ENCODE data around the gene EDDM13. TPM values are rescaled to one million over a fixed set of nuclear protein-coding genes. Genes with fewer than 3 reads are reported as not detected.

The EDDM13 gene
- polyA plus RNA-seq, 2 of the 4 experiments (the other 2 are of a cell fraction): not detected

DNA sequence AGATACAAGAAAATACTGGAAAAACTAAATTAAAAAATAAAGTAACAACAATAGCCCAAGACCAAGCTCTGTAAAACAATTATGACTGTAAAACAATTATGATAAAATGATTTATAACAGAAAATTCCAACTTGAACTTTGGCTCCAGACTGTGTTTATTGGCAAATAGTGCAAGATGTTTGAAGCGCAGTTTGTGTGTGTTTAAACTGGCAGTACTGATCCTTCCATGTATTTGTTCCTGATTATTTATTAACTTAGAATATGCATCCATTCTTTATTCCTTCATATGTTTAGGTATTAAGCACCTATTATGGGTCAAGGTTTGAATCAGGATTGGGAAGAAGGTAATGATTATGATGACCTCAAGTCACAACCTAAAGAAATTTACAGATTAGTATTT lies 83.0 kb downstream of the EDDM13 start:
- Histone ChIP-seq H3K9me3 (peaks cover 62% of the 10 kb centered on the region), H3K4me3 (no peak overlapping the region), H3K4me1 (no peaks in the 10 kb centered on the region), H3K27ac (no peak overlapping the region), H3K4me2 (no peak overlapping the region)
- ATAC-seq: no peak
- CTCF ChIA-PET: interaction anchor here (1.0 to 2.0 kb wide), 2 partner anchors 21 to 279 kb away, joined by 3 to 6 read pairs; no protein-coding TSS in a partner anchor
- POLR2A ChIA-PET: no interaction called here
- WGBS (ENCODE audit: missing lambda C conversion rate): 17% methylated on average over 1 of the region's 1 CpG
- DNase-seq (ENCODE audit: low read depth in 1 of 2, low spot score in 1 of 2): no peak
- TF ChIP-seq BHLHE40 (IDR thresholded peaks at IDR 0.05; ENCODE audit: low read depth, low read length) (no peak), KDM5A (IDR thresholded peaks at IDR 0.05) (no peak), HOXB13 (CRISPR knock-in tag; IDR thresholded peaks at IDR 0.05; ENCODE audit: low read depth) (no peak), HOXA7 (CRISPR knock-in tag; IDR thresholded peaks at IDR 0.05) (no peak)
- TF ChIP-seq, protein P1, sequence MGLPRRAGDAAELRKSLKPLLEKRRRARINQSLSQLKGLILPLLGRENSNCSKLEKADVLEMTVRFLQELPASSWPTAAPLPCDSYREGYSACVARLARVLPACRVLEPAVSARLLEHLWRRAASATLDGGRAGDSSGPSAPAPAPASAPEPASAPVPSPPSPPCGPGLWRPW (IDR thresholded peaks at IDR 0.05): no peak
- TF ChIP-seq, protein P2, sequence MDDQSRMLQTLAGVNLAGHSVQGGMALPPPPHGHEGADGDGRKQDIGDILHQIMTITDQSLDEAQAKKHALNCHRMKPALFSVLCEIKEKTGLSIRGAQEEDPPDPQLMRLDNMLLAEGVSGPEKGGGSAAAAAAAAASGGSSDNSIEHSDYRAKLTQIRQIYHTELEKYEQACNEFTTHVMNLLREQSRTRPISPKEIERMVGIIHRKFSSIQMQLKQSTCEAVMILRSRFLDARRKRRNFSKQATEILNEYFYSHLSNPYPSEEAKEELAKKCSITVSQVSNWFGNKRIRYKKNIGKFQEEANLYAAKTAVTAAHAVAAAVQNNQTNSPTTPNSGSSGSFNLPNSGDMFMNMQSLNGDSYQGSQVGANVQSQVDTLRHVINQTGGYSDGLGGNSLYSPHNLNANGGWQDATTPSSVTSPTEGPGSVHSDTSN (IDR thresholded peaks at IDR 0.05): no peak
- TF ChIP-seq, protein P3, sequence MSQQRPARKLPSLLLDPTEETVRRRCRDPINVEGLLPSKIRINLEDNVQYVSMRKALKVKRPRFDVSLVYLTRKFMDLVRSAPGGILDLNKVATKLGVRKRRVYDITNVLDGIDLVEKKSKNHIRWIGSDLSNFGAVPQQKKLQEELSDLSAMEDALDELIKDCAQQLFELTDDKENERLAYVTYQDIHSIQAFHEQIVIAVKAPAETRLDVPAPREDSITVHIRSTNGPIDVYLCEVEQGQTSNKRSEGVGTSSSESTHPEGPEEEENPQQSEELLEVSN (IDR thresholded peaks at IDR 0.05; ENCODE audit: borderline replicate concordance, low read depth): no peak
- no peak for FAIRE-seq

DNA sequence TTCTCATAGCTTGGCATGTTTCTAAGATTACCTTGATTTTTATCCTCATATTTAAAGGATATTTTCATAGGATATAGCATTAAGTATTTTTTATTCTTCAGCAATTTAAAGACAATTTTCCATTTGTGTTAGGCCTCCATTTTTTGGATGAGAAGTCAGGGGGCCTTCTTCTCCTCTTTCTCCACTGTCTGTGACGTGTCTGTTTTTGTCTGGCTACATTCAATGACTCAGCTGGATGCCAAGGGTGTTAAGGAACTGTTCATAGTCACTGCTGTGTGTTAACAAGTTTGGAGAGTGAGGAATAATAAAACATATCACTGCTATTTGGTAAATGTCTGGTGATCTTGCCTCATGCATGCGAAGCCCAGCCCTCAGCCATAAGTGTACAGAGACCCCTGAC lies 84.4 kb downstream of the EDDM13 start:
- Histone ChIP-seq H3K4me1 (no peaks in the 10 kb centered on the region), H3K27ac (no peak overlapping the region), H3K9me3 (peaks cover 60% of the 10 kb centered on the region), H3K4me2 (no peak overlapping the region), H3K4me3 (no peak overlapping the region)
- CTCF ChIA-PET: interaction anchor here (0.6 kb wide), 1 partner anchor 1760 kb away, joined by 4 read pairs; no protein-coding TSS in a partner anchor
- WGBS (ENCODE audit: missing lambda C conversion rate): 7% methylated on average over 2 of the region's 2 CpGs
- DNase-seq (ENCODE audit: low read depth in 1 of 2, low spot score in 1 of 2) (no peak), ATAC-seq (no peak), FAIRE-seq (no peak)
- no peak for TF ChIP-seq CEBPB (IDR thresholded peaks at IDR 0.05)
- TF ChIP-seq RARB (CRISPR knock-in tag; IDR thresholded peaks at IDR 0.05): no peak
- no peak for TF ChIP-seq NFE2L2 (conservative IDR thresholded peaks at IDR 0.05; ENCODE audit: low read length)
- no peak for TF ChIP-seq HOXA7 (CRISPR knock-in tag; IDR thresholded peaks at IDR 0.05)
- TF ChIP-seq EHF (CRISPR knock-in tag; IDR thresholded peaks at IDR 0.05): no peak
- TF ChIP-seq, protein P4, sequence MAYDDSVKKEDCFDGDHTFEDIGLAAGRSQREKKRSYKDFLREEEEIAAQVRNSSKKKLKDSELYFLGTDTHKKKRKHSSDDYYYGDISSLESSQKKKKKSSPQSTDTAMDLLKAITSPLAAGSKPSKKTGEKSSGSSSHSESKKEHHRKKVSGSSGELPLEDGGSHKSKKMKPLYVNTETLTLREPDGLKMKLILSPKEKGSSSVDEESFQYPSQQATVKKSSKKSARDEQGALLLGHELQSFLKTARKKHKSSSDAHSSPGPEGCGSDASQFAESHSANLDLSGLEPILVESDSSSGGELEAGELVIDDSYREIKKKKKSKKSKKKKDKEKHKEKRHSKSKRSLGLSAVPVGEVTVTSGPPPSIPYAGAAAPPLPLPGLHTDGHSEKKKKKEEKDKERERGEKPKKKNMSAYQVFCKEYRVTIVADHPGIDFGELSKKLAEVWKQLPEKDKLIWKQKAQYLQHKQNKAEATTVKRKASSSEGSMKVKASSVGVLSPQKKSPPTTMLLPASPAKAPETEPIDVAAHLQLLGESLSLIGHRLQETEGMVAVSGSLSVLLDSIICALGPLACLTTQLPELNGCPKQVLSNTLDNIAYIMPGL (CRISPR knock-in tag; IDR thresholded peaks at IDR 0.05; ENCODE audit: borderline replicate concordance): no peak
- POLR2A ChIA-PET: no interaction called here

Small RNAs within 50 kb of the gene (small RNA-seq; reads per million reads assigned to genes)
- gene RF00019: 0 reads per million in 6 experiments

Other genes starting within 250 kb of the EDDM13 start
- 10.7 and 12.5 TPM in 2 replicates for gene ZNF787, start 151.5 kb upstream of the EDDM13 start, polyA plus RNA-seq (2011; rRNA removed)
- 35.1 to 39.3 TPM (median 36.7 TPM) in 3 replicates for gene ZNF787, start 151.5 kb upstream of the EDDM13 start, polyA plus RNA-seq (2017; fragmentation: RNase III; extraction: RNeasy Plus Mini Kit Qiagen cat#74134 plus additional on column Dnase treatment)
- gene ZNF444, start 131.5 kb upstream of the EDDM13 start, polyA plus RNA-seq (2011; rRNA removed): 10.5 and 16.5 TPM in 2 replicates
- 23.1 to 26.2 TPM (median 25.5 TPM) in 3 replicates for gene ZNF444, start 131.5 kb upstream of the EDDM13 start, polyA plus RNA-seq (2017; fragmentation: RNase III; extraction: RNeasy Plus Mini Kit Qiagen cat#74134 plus additional on column Dnase treatment)
- not detected in 2 replicates for gene GALP, start 96.7 kb upstream of the EDDM13 start, polyA plus RNA-seq (2011; rRNA removed)
- not detected in 3 replicates for gene GALP, start 96.7 kb upstream of the EDDM13 start, polyA plus RNA-seq (2017; fragmentation: RNase III; extraction: RNeasy Plus Mini Kit Qiagen cat#74134 plus additional on column Dnase treatment)
- gene ZSCAN5B, start 75.0 kb upstream of the EDDM13 start, polyA plus RNA-seq (2011; rRNA removed): 0.07 TPM in 1 of 2 replicates, not detected in the other
- not detected in 3 replicates for gene ZSCAN5B, start 75.0 kb upstream of the EDDM13 start, polyA plus RNA-seq (2017; fragmentation: RNase III; extraction: RNeasy Plus Mini Kit Qiagen cat#74134 plus additional on column Dnase treatment)
- not detected in 2 replicates for gene ZSCAN5C, start 70.5 kb upstream of the EDDM13 start, polyA plus RNA-seq (2011; rRNA removed)
- gene ZSCAN5C, start 70.5 kb upstream of the EDDM13 start, polyA plus RNA-seq (2017; fragmentation: RNase III; extraction: RNeasy Plus Mini Kit Qiagen cat#74134 plus additional on column Dnase treatment): not detected in 3 replicates
- gene ZSCAN5A, start 42.1 kb downstream of the EDDM13 start, polyA plus RNA-seq (2011; rRNA removed): 13.3 and 16.1 TPM in 2 replicates
- 10.8 to 12.2 TPM (median 12.0 TPM) in 3 replicates for gene ZSCAN5A, start 42.1 kb downstream of the EDDM13 start, polyA plus RNA-seq (2017; fragmentation: RNase III; extraction: RNeasy Plus Mini Kit Qiagen cat#74134 plus additional on column Dnase treatment)
- 3.2 TPM in 2 replicates for gene ZNF582, start 120.8 kb downstream of the EDDM13 start, polyA plus RNA-seq (2011; rRNA removed)
- 1.0 to 1.5 TPM (median 1.1 TPM) in 3 replicates for gene ZNF582, start 120.8 kb downstream of the EDDM13 start, polyA plus RNA-seq (2017; fragmentation: RNase III; extraction: RNeasy Plus Mini Kit Qiagen cat#74134 plus additional on column Dnase treatment)
- gene ZNF583, start 131.6 kb downstream of the EDDM13 start, polyA plus RNA-seq (2011; rRNA removed): 3.4 and 4.8 TPM in 2 replicates
- gene ZNF583, start 131.6 kb downstream of the EDDM13 start, polyA plus RNA-seq (2017; fragmentation: RNase III; extraction: RNeasy Plus Mini Kit Qiagen cat#74134 plus additional on column Dnase treatment): 2.9 to 4.2 TPM (median 3.4 TPM) in 3 replicates
- not detected in 2 replicates for gene ZNF667, start 204.6 kb downstream of the EDDM13 start, polyA plus RNA-seq (2011; rRNA removed)
- gene ZNF667, start 204.6 kb downstream of the EDDM13 start, polyA plus RNA-seq (2017; fragmentation: RNase III; extraction: RNeasy Plus Mini Kit Qiagen cat#74134 plus additional on column Dnase treatment): not detected in 3 replicates
- 0.18 and 0.20 TPM in 2 replicates for gene ZNF471, start 235.1 kb downstream of the EDDM13 start, polyA plus RNA-seq (2011; rRNA removed)
- 0.04 to 0.16 TPM (median 0.07 TPM) in 3 replicates for gene ZNF471, start 235.1 kb downstream of the EDDM13 start, polyA plus RNA-seq (2017; fragmentation: RNase III; extraction: RNeasy Plus Mini Kit Qiagen cat#74134 plus additional on column Dnase treatment)

Measured in A549 (cell line).